H9 (cell line): ENCODE data around the gene TUBGCP6. TPM values are rescaled to one million over a fixed set of nuclear protein-coding genes. Genes with fewer than 3 reads are reported as not detected.

ENCODE experiments used
- DNase-seq: peaks from one replicate; pipeline ENCODE4 v3.0.0-alpha.2; 2017
- H2AFZ ChIP-seq: one replicate; pipeline ENCODE4 v1.6.1; 2013; ENCODE audit warnings: mild to moderate bottlenecking, low read length, control low read depth, moderate library complexity
- H2AK5ac ChIP-seq: 2 replicates; pipeline ENCODE4 v1.6.1; 2013; ENCODE audit warnings: low read length, control low read depth, mixed read lengths; ENCODE audit not compliant: insufficient read length
- H2BK120ac ChIP-seq: one replicate; pipeline ENCODE4 v1.6.1; 2013; ENCODE audit warnings: low read depth, mild to moderate bottlenecking, low read length, control low read depth, inconsistent platforms; ENCODE audit not compliant: poor library complexity, severe bottlenecking
- H2BK12ac ChIP-seq: 2 replicates; pipeline ENCODE4 v1.6.1; 2013; ENCODE audit warnings: low read length, control low read depth, mixed read lengths, low read depth; ENCODE audit not compliant: insufficient read length
- H2BK15ac ChIP-seq: 2 replicates; pipeline ENCODE4 v1.6.1; 2013; ENCODE audit warnings: low read depth, low read length, control low read depth
- H2BK20ac ChIP-seq: one replicate; pipeline ENCODE4 v1.6.1; 2013; ENCODE audit warnings: low read depth, mild to moderate bottlenecking, low read length, control low read depth, inconsistent platforms; ENCODE audit not compliant: poor library complexity, severe bottlenecking
- H2BK5ac ChIP-seq: 2 replicates; pipeline ENCODE4 v1.6.1; 2013; ENCODE audit warnings: low read length, control low read depth, mixed read lengths; ENCODE audit not compliant: insufficient read length
- H3K14ac ChIP-seq: 2 replicates; pipeline ENCODE4 v1.6.1; 2013; ENCODE audit warnings: low read length, control low read depth; ENCODE audit not compliant: insufficient read depth
- H3K18ac ChIP-seq: 2 replicates; pipeline ENCODE4 v1.6.1; 2013; ENCODE audit warnings: low read depth, mild to moderate bottlenecking, mixed read lengths, low read length, control low read depth; ENCODE audit not compliant: insufficient read length
- H3K23ac ChIP-seq: 2 replicates; pipeline ENCODE4 v1.6.1; 2013; ENCODE audit warnings: low read length, control low read depth, mixed read lengths, low read depth; ENCODE audit not compliant: insufficient read length
- H3K23me2 ChIP-seq: 2 replicates; pipeline ENCODE4 v1.6.1; 2013; ENCODE audit warnings: low read depth, mild to moderate bottlenecking, mixed read lengths, low read length, control low read depth; ENCODE audit not compliant: insufficient read length, poor library complexity, severe bottlenecking
- H3K27ac ChIP-seq: 2 replicates; pipeline ENCODE4 v1.5.1; 2013; ENCODE audit warnings: low read length, control low read depth, mixed read lengths, low read depth; ENCODE audit not compliant: insufficient read length
- H3K27me3 ChIP-seq: 2 replicates; pipeline ENCODE4 v1.6.1; 2013; ENCODE audit warnings: low read length, control low read depth, inconsistent platforms; ENCODE audit not compliant: insufficient read depth
- H3K4ac ChIP-seq: 2 replicates; pipeline ENCODE4 v1.6.1; 2013; ENCODE audit warnings: low read depth, mild to moderate bottlenecking, control low read depth, inconsistent platforms, low read length, moderate library complexity
- H3K4me1 ChIP-seq: 2 replicates; pipeline ENCODE4 v1.6.1; 2013; ENCODE audit warnings: low read length, control low read depth, inconsistent platforms; ENCODE audit not compliant: insufficient read depth
- H3K4me2 ChIP-seq: 2 replicates; pipeline ENCODE4 v1.6.1; 2013; ENCODE audit warnings: low read length, control low read depth, mixed read lengths; ENCODE audit not compliant: insufficient read length, insufficient read depth
- H3K56ac ChIP-seq: 2 replicates; pipeline ENCODE4 v1.6.1; 2013; ENCODE audit warnings: low read depth, mild to moderate bottlenecking, mixed read lengths, low read length, control low read depth; ENCODE audit not compliant: insufficient read length
- H3K79me1 ChIP-seq: 2 replicates; pipeline ENCODE4 v1.6.1; 2013; ENCODE audit warnings: low read depth, mild to moderate bottlenecking, moderate library complexity, low read length, control low read depth, inconsistent platforms; ENCODE audit not compliant: insufficient read depth, poor library complexity, severe bottlenecking
- H3K79me2 ChIP-seq: 2 replicates; pipeline ENCODE4 v1.6.1; 2013; ENCODE audit warnings: low read length, control low read depth, inconsistent platforms; ENCODE audit not compliant: insufficient read depth
- H3K9ac ChIP-seq: 2 replicates; pipeline ENCODE4 v1.6.1; 2013; ENCODE audit warnings: low read length, control low read depth, mixed read lengths; ENCODE audit not compliant: insufficient read length; ENCODE audit errors: extremely low read depth
- H3K9me3 ChIP-seq: one replicate; pipeline ENCODE4 v1.6.1; 2013; ENCODE audit warnings: low read depth, low read length, inconsistent platforms; ENCODE audit not compliant: control insufficient read depth
- H3T11ph ChIP-seq: one replicate; pipeline ENCODE4 v1.6.1; 2013; ENCODE audit warnings: mild to moderate bottlenecking, low read length, control low read depth, inconsistent platforms
- H4K20me1 ChIP-seq: one replicate; pipeline ENCODE4 v1.6.1; 2013; ENCODE audit not compliant: control insufficient read depth, insufficient read length, insufficient read depth
- H4K5ac ChIP-seq: 2 replicates; pipeline ENCODE4 v1.6.1; 2013; ENCODE audit warnings: low read depth, mild to moderate bottlenecking, mixed read lengths, low read length, control low read depth; ENCODE audit not compliant: insufficient read length
- H4K8ac ChIP-seq: replicated peaks from 2 replicates; pipeline ENCODE4 v1.6.1; 2013; ENCODE audit warnings: low read length, control low read depth, mixed read lengths, low read depth; ENCODE audit not compliant: insufficient read length
- H4K91ac ChIP-seq: 2 replicates; pipeline ENCODE4 v1.6.1; 2013; ENCODE audit warnings: low read depth, mild to moderate bottlenecking, moderate library complexity, mixed read lengths, low read length, control low read depth; ENCODE audit not compliant: insufficient read length
- H3K27ac Mint-ChIP-seq, 3 experiments: 2 replicates in 2 of 3; 3 replicates in 1 of 3; pipeline ENCODE4 v1.8.0; 2020 to 2021; ENCODE audit warnings: mixed read lengths in 3 of 3, mild to moderate bottlenecking in 1 of 3, moderate library complexity in 1 of 3
- H3K27me3 Mint-ChIP-seq: 2 replicates; pipeline ENCODE4 v1.8.0; 2021; ENCODE audit warnings: low read depth, mild to moderate bottlenecking, moderate library complexity, mixed read lengths
- H3K36me3 Mint-ChIP-seq, 3 experiments: 2 replicates in 2 of 3; 3 replicates in 1 of 3; pipeline ENCODE4 v1.8.0; 2020 to 2021; ENCODE audit warnings: low read depth in 3 of 3, mixed read lengths in 3 of 3; ENCODE audit not compliant: insufficient read depth in 1 of 3
- H3K4me1 Mint-ChIP-seq, 2 experiments: 2 replicates each; pipeline ENCODE4 v1.8.0; 2020; ENCODE audit warnings: mixed read lengths in 2 of 2
- H3K4me3 Mint-ChIP-seq, 2 experiments: 2 replicates in 1 of 2; 3 replicates in 1 of 2; pipeline ENCODE4 v1.8.0; 2020 to 2021; ENCODE audit warnings: mild to moderate bottlenecking in 2 of 2, mixed read lengths in 2 of 2, moderate library complexity in 1 of 2
- H3K9me3 Mint-ChIP-seq, 2 experiments: 2 replicates in 1 of 2; 3 replicates in 1 of 2; pipeline ENCODE4 v1.8.0; 2020; ENCODE audit warnings: mild to moderate bottlenecking in 2 of 2, mixed read lengths in 2 of 2, moderate library complexity in 1 of 2
- CTCF ChIP-seq: fragments of 200-600 bp; sonication (generic); conservative IDR thresholded peaks from 3 replicates; pipeline ENCODE4 v1.8.0; 2021; ENCODE audit warnings: antibody characterized with exemption, mild to moderate bottlenecking
- WGBS: extraction: QIAGEN DNeasy Blood & Tissue Kit; methylation state at CpG from one replicate; pipeline ENCODE4 v1.1.7; 2013; ENCODE audit warnings: missing lambda C conversion rate, low lambda C conversion rate, mixed read lengths; ENCODE audit not compliant: insufficient read length; ENCODE audit errors: extremely low coverage; 5-methylcytosine and 5-hydroxymethylcytosine counted together
- total RNA-seq: library from RNA; stranded (reverse); gene quantifications from 2 replicates; pipeline ENCODE4 v1.2.1, GENCODE V29; 2021

TUBGCP6 gene
- total RNA-seq, 1 experiment from 2014 or later = 29.0 TPM

GRCh38 chr22:50259302-50259701 is 14.5 kb upstream of the TUBGCP6 start:
- Mint-ChIP-seq H3K27me3 (peaks cover 35% of the 10 kb centered on the region), H3K9me3 (no peaks in the 10 kb centered on the region; a peak in 1 of 5 replicates), H3K4me1 (peaks cover 8 to 12% of the 10 kb centered on the region in 2 experiments), H3K4me3 (peak overlapping the region in 1 of 2 experiments; percentile 42; a peak in 1 of 5 replicates), H3K27ac (no peak overlapping the region), H3K36me3 (peaks cover 0 to 3% (median 0%) of the 10 kb centered on the region in 3 experiments; a peak in 2 of 7 replicates)
- no peaks in the 10 kb centered on the region for H3K79me1 ChIP-seq
- H3K4me2 ChIP-seq = no peak overlapping the region
- no CpG with 5 or more reads among the region's 15 CpGs for WGBS
- no peak overlapping the region for H3K14ac ChIP-seq
- no peak for TF ChIP-seq CTCF
- no peak overlapping the region for H3K23ac ChIP-seq
- no peaks in the 10 kb centered on the region for H3K9me3 ChIP-seq
- no peak overlapping the region for H3K4ac ChIP-seq
- H2BK15ac ChIP-seq = no peak overlapping the region
- no peak overlapping the region for H2AFZ ChIP-seq
- H3K18ac ChIP-seq = no peak overlapping the region
- H2BK12ac ChIP-seq = no peak overlapping the region
- H3K79me2 ChIP-seq = no peaks in the 10 kb centered on the region
- DNase-seq = no peak
- H4K20me1 ChIP-seq = no peaks in the 10 kb centered on the region
- H3K27ac ChIP-seq = no peak overlapping the region
- H3K27me3 ChIP-seq = no peaks in the 10 kb centered on the region
- H4K8ac ChIP-seq = no peak overlapping the region
- H3T11ph ChIP-seq = no peak overlapping the region
- no peak overlapping the region for H2BK120ac ChIP-seq
- no peak overlapping the region for H4K91ac ChIP-seq
- H3K4me1 ChIP-seq = no peaks in the 10 kb centered on the region
- no peak overlapping the region for H2BK5ac ChIP-seq
- no peak overlapping the region for H2BK20ac ChIP-seq
- H3K56ac ChIP-seq = no peak overlapping the region
- peaks cover 8% of the 10 kb centered on the region for H3K23me2 ChIP-seq
- no peak overlapping the region for H4K5ac ChIP-seq
- no peak overlapping the region for H3K9ac ChIP-seq
- H2AK5ac ChIP-seq = no peak overlapping the region
